Left lung (tissue), 10 donors: ENCODE measurements around the gene AGBL1. TPM values are rescaled to one million over a fixed set of nuclear protein-coding genes. Genes with fewer than 3 reads are reported as not detected.

Experiments
- ATAC-seq: fragments of 200-7000 bp; cut with Tn5 transposase; one replicate; pipeline ENCODE4 v1.9.1; 2020; ENCODE audit warnings: moderate library complexity
- DNase-seq, 4 donors: peaks; one replicate each; pipeline ENCODE4 v3.0.0-alpha.2; 2013 to 2020
- H3K27ac ChIP-seq, 2 donors: fragments of 200-600 bp; sonication (generic) in 1 of 2; one replicate each; pipeline versions ENCODE4 v1.5.0 to v1.8.0; 2020 to 2021
- H3K27me3 ChIP-seq, 2 donors: fragments of 200-600 bp; sonication (generic) in 1 of 2; one replicate each; pipeline versions ENCODE4 v1.5.0 to v1.8.0; 2020 to 2021
- H3K36me3 ChIP-seq, 2 donors: fragments of 200-600 bp; sonication (generic) in 1 of 2; one replicate each; pipeline versions ENCODE4 v1.5.0 to v1.8.0; 2020 to 2021
- H3K4me1 ChIP-seq, 2 donors: fragments of 200-600 bp; one replicate each; pipeline ENCODE4 v1.8.0; 2021
- H3K4me3 ChIP-seq, 2 donors: fragments of 200-600 bp; sonication (generic) in 1 of 2; one replicate each; pipeline versions ENCODE4 v1.5.0 to v1.8.0; 2020 to 2021; ENCODE audit warnings: mild to moderate bottlenecking in 1 of 2
- H3K9me3 ChIP-seq, 2 donors: fragments of 200-600 bp; sonication (generic) in 1 of 2; one replicate each; pipeline versions ENCODE4 v1.5.0 to v1.8.0; 2020 to 2021
- CTCF ChIP-seq, 2 donors: fragments of 200-600 bp; sonication (generic) in 1 of 2; IDR thresholded peaks; one replicate each; pipeline versions ENCODE4 v1.5.0 to v1.8.0; 2021; ENCODE audit warnings: antibody characterized with exemption in 2 of 2
- intact Hi-C, 2 donors: fragments of 100-400 bp; cut with DNase I; formaldehyde crosslinking; loops; one replicate each; pipeline versions ENCODE4 v1.11.2 to v1.14.2; 2022
- polyA plus RNA-seq, 6 donors: library from polyadenylated mRNA; unstranded; fragments of 120-200 nt; gene quantifications; one replicate each; pipeline ENCODE4 v1.2.1, GENCODE V29; 2013; ENCODE audit not compliant: insufficient read length in 6 of 6
- total RNA-seq, 2 donors: library from RNA; stranded (reverse); fragmentation: NEBNext Ultra II Directional; extraction: Animal tissue kit (Norgen Biotek cat#: 25700); gene quantifications; one replicate each; pipeline ENCODE4 v1.2.1, GENCODE V29; 2021
- donor health status: DM: no; HTN: yes; CAD: no.
- donor health status: DM: no; HTN: no; CAD: no.

AGBL1 gene
- total and polyA plus RNA-seq, 8 donors = 0.01 to 3.3 (median 0.11) TPM; not detected in 1

- H3K4me3 ChIP-seq = no peak overlapping the region
- intact Hi-C loops = no loop called here
- ATAC-seq = no peak
Measured at GRCh38 chr15:86161250-86161649, 81.6 kb downstream of the AGBL1 start.

GRCh38 chr15:86162172-86162591 lies 82.5 kb downstream of the AGBL1 start:
- H3K27me3 ChIP-seq = no peaks in the 10 kb centered on the region
- DNase-seq (no peak), ATAC-seq (no peak)
- H3K9me3 ChIP-seq = no peaks in the 10 kb centered on the region
- intact Hi-C loops = no loop called here
- no peaks in the 10 kb centered on the region for H3K36me3 ChIP-seq
- H3K27ac ChIP-seq = no peak overlapping the region
- no peak overlapping the region for H3K4me3 ChIP-seq
- no peak for TF ChIP-seq CTCF (IDR thresholded peaks at IDR 0.05)
- H3K4me1 ChIP-seq = no peaks in the 10 kb centered on the region

More at GRCh38 chr15:86161250-86161649, 81.6 kb downstream of the AGBL1 start:
- no peaks in the 10 kb centered on the region for H3K4me1 ChIP-seq
- no peak for DNase-seq
- H3K27ac ChIP-seq = no peak overlapping the region
- no peaks in the 10 kb centered on the region for H3K9me3 ChIP-seq
- no peaks in the 10 kb centered on the region for H3K27me3 ChIP-seq
- no peak for TF ChIP-seq CTCF (IDR thresholded peaks at IDR 0.05)
- H3K36me3 ChIP-seq = no peaks in the 10 kb centered on the region

- no peak overlapping the region for H3K27ac ChIP-seq
- H3K36me3 ChIP-seq = no peaks in the 10 kb centered on the region
- TF ChIP-seq CTCF (IDR thresholded peaks at IDR 0.05) = no peak
- intact Hi-C loops = no loop called here
- no peaks in the 10 kb centered on the region for H3K4me1 ChIP-seq
- DNase-seq (no peak), ATAC-seq (no peak)
- no peak overlapping the region for H3K4me3 ChIP-seq
- no peaks in the 10 kb centered on the region for H3K9me3 ChIP-seq
- no peaks in the 10 kb centered on the region for H3K27me3 ChIP-seq
Measured at GRCh38 chr15:86162641-86163040, 83.0 kb downstream of the AGBL1 start.

- DNase-seq = peak in 1 of 4 donors; percentile 9
- ATAC-seq = no peak
Measured at GRCh38 chr15:86163816-86164215, 84.1 kb downstream of the AGBL1 start.

GRCh38 chr15:86164232-86164898 lies 84.7 kb downstream of the AGBL1 start:
- intact Hi-C loops = no loop called here
- H3K36me3 ChIP-seq = no peaks in the 10 kb centered on the region
- no peak for TF ChIP-seq CTCF (IDR thresholded peaks at IDR 0.05)
- peak; percentile 38 for ATAC-seq
- H3K4me1 ChIP-seq = no peaks in the 10 kb centered on the region
- no peak overlapping the region for H3K4me3 ChIP-seq
- H3K27me3 ChIP-seq = no peaks in the 10 kb centered on the region
- DNase-seq = no peak
- H3K9me3 ChIP-seq = no peaks in the 10 kb centered on the region
- H3K27ac ChIP-seq = no peak overlapping the region

More at GRCh38 chr15:86163816-86164215, 84.1 kb downstream of the AGBL1 start:
- H3K36me3 ChIP-seq = no peaks in the 10 kb centered on the region
- intact Hi-C loops = no loop called here
- no peak overlapping the region for H3K27ac ChIP-seq
- no peaks in the 10 kb centered on the region for H3K9me3 ChIP-seq
- no peak overlapping the region for H3K4me3 ChIP-seq
- H3K4me1 ChIP-seq = no peaks in the 10 kb centered on the region
- no peaks in the 10 kb centered on the region for H3K27me3 ChIP-seq
- TF ChIP-seq CTCF (IDR thresholded peaks at IDR 0.05) = no peak
